Bronchus fibroblast of lung (primary cell): Measurements from ENCODE around the gene TNFSF4. TPM values are rescaled to one million over a fixed set of nuclear protein-coding genes. Genes with fewer than 3 reads are reported as not detected.

Source experiments
- total RNA-seq: library from RNA; depleted of rRNA; stranded (reverse); fragments of >200 nt; gene quantifications from 2 replicates; pipeline ENCODE4 v1.2.3, GENCODE V29; 2015

The TNFSF4 gene, protein sequence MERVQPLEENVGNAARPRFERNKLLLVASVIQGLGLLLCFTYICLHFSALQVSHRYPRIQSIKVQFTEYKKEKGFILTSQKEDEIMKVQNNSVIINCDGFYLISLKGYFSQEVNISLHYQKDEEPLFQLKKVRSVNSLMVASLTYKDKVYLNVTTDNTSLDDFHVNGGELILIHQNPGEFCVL
- total RNA-seq: 15.5 and 15.6 TPM in 2 replicates

GRCh38 chr1:173206816-173207568 is at the start of gene TNFSF4:
Gene TNFSF4, minus strand, starts transcription at chr1:173207331. Its CDS starts 155 bp downstream, at chr1:173207176.

Other genes starting within 250 kb of the TNFSF4 start
- gene TNFSF18, start 156.4 kb downstream of the TNFSF4 start, total RNA-seq: 0.50 and 0.74 TPM in 2 replicates